ENCODE results near the gene NDUFA13.

The NDUFA13 gene

DNA sequence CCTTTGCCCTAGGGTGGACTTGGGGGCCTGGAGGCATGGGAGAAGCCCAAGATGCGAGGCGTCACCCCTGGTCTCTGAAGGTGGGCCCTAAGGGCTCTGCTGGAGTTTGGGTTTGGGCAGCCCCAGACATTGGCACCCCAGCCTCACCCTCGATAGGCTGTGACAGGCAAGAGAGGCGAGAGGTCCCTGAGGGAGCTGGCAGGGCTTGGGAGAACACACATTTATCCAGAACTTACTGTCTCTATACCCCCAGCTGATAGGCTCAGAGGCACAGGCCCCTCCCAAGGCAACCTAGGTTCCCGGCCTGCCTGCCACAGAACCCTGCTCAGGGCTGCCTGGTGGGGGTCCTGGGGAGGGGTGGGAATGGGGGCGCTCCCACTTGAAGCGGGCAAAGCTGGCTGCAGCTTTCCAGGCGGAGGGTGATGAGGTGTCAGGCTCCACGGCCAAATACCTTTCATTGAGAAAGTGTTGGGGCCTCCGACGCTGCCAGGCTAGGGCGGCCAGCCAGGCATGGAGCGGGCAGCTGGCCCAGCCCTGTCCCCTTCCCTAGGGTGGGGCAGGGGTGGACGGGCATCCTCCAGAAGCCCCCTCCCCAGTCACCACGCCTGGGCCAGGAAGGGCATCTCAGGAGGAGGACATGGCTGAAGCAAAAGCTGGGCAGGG is 31.8 kb downstream of the NDUFA13 start:
- no peak for DNase-seq (ENCODE audit: low read depth in 2 of 2)

- DNase-seq (ENCODE audit: low read depth in 2 of 2): no peak
Observed at GRCh38 chr19:19548915-19549759, 33.1 kb downstream of the NDUFA13 start.

GRCh38 chr19:19549804-19550464 is 33.9 kb downstream of the NDUFA13 start:
- no peak for DNase-seq (ENCODE audit: low read depth in 2 of 2)

GRCh38 chr19:19550485-19550929 is 34.5 kb downstream of the NDUFA13 start:
- no peak for DNase-seq (ENCODE audit: low read depth in 2 of 2)

GRCh38 chr19:19550972-19551852 is 35.2 kb downstream of the NDUFA13 start:
- DNase-seq (ENCODE audit: low read depth in 2 of 2): no peak

- no peak for DNase-seq (ENCODE audit: low read depth in 2 of 2)
Observed at GRCh38 chr19:19551853-19552192, 35.8 kb downstream of the NDUFA13 start.

DNA sequence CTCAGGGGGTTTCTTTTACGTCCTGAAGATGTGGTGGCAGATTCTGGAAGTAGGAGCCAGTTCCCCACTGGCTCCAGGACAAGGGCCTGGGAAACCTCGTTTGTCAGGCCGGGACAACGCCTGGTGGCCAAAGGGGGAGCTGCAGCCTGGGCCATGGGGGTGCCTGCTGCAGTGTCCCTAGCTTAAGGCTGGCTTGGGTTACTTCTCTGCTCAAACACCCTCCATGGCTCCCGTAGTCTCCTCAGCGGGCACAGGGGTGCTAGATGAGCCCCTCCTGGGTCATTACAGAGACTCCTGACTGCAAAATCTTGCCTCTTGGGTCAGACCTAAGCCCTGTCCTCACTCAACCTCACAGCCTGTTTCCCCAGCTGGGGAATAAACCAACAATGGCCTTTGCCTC is 36.8 kb downstream of the NDUFA13 start:
- DNase-seq (ENCODE audit: low read depth in 2 of 2): peak in 1 of 2 donors; percentile 21

GRCh38 chr19:19553670-19554069 is 37.6 kb downstream of the NDUFA13 start:
- DNase-seq (ENCODE audit: low read depth in 2 of 2): no peak

GRCh38 chr19:19554074-19555023 is 38.3 kb downstream of the NDUFA13 start:
- peak; percentile 47 to 50 for DNase-seq (ENCODE audit: low read depth in 2 of 2)

DNA sequence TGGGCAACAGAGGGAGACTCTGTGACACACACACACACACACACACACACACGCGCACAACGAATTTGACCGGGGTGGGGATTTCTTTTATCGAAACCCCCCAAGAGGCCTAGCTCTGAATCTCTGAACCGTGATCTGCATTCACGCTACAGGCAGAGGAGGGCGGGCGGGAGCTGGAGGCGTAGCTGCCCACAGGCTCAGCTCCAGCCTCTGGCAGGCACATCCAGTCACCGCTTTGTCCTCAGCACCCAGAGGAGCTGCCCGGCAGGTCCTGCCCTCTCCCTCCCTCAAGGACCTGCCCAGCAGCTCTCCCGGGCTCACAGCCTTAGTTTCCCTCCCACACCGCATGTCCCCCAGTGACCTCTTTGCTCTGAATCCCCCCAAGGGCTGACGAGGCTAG is 42.0 kb downstream of the NDUFA13 start:
- no peak for DNase-seq (ENCODE audit: low read depth in 2 of 2)

DNA sequence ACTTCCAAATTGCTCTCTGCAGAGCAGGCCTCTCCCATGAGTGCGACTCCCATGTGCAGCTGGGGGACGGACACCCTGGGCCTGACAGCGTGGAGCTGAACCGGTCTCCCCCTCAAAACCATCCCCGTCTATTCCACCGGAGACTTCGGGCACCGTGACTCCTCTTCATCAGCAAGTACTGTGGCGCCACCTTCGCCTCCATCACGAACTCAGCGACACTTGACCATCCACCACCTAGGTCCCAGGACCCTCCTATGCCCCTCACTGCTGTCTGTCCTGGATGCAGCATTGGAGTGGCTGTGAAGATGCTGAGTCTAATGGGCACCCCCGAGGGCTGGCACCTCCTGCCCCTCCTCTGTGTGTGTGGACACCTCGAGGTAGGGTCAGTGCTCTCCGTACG is 42.6 kb downstream of the NDUFA13 start:
- DNase-seq (ENCODE audit: low read depth in 2 of 2): no peak

DNA sequence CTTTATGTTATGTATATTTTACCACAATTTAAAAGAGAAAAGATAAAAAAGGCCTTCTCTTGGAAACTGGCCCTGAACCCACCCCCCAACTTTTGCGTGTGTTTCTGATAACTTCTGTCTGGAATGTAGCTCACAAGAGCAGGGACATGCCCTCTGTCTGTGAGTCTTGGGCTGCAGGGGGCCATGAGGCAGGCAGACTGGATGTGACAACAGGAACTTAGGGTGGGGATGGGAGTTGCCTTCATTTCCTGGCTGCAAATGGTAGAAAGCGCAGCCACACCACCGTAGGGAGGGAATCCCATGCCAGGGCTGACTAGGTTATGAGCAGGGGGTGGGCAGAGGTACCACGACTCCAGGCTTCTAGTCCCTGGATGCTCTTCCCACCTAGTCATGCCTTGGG is 43.9 kb downstream of the NDUFA13 start:
- DNase-seq (ENCODE audit: low read depth in 2 of 2): no peak

DNA sequence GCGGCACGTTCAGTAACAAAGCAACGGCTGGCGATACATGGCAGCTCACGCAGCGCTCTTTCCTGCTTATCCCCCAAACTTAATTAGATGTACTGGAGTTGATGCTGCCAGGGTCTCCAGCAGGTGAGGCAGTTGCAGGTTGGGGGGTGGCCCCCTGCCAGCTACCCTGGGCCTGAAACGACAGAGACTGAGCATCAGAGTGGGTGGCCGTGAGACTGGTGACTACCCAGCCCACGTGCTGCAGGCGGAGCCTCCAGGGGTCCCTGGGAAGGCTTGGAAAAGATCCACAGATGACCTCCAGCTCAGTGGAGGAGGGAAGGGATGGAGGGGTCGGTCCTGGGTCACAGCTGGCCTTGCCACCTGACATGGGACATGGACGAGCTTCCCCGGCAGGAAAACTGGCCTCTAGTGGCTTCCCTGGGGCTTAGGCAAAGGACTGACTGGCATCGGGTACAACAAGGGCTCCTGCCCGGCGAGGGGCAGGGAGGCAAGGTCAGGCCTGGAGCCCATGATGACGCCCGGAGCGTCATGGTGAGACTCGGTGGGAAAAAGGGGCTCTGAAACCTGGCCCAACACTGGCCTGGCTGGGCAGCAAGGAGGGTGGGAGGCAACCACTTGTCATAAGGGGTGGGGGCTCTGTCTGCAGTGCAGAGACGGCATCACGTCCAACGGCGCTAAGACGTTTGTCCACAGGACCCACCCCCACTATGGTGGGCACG is 46.1 kb downstream of the NDUFA13 start:
- DNase-seq (ENCODE audit: low read depth in 2 of 2): no peak

GRCh38 chr19:19562665-19563347 is 46.8 kb downstream of the NDUFA13 start:
- DNase-seq (ENCODE audit: low read depth in 2 of 2): no peak

GRCh38 chr19:19563348-19563848 is 47.4 kb downstream of the NDUFA13 start:
- DNase-seq (ENCODE audit: low read depth in 2 of 2): no peak

DNA sequence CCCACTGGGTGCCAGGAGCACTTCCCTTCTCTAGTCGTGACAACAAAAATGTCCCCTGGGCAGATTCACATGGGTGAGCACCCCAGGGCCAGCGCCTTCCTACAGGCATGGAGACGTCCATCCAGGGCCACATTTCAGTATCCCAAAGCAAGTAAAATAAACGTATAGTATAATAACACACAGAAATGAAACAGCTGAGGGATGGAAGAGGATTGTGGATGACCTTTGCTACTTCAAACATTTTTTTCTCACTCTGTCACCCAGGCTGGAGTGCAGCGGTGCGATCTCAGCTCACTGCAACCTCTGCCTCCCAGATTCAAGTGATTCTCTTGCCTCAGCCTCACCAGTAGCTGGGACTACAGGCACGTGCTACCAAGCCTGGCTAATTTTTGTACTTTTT is 50.3 kb downstream of the NDUFA13 start:
- DNase-seq (ENCODE audit: low read depth in 2 of 2): no peak

DNA sequence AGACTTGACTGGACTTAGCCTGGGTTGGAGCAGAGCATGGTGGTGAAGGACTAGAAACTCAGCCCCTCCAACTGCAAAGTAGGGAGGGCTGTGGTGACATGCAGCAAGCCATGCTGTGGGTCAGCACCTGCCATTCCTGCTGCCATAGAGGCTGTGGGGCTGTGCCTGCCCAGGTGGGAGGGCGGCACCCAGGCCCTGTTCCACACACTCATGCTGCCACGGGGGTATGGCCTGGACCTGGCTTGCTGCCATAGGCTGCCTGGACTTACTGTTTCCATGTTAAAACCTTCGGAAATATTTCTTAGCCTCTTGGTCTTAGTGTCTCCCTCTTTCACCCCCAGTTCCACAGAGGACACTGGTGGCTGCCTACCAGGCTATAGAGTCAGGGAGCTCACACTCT is 51.4 kb downstream of the NDUFA13 start:
- DNase-seq (ENCODE audit: low read depth in 2 of 2): no peak

- no peak for DNase-seq (ENCODE audit: low read depth in 2 of 2)
Observed at GRCh38 chr19:19568802-19569756, 53.1 kb downstream of the NDUFA13 start.

Data from stimulated activated CD8-positive, alpha-beta memory T cell treated with anti-CD3 and anti-CD28 coated beads, Interleukin-2, amount 100 ng/mL, for 48 hours (primary cell).